ENCODE data around the gene FRG2C.
A peak's percentile ranks its signal among the peaks of the same experiment; 100 is the strongest.
"Not testable (repeated sequence)": the region's sequence is repeated elsewhere in the genome, so short reads cannot be mapped to it uniquely, and the experiment has no call there.

FRG2C gene

DNA sequence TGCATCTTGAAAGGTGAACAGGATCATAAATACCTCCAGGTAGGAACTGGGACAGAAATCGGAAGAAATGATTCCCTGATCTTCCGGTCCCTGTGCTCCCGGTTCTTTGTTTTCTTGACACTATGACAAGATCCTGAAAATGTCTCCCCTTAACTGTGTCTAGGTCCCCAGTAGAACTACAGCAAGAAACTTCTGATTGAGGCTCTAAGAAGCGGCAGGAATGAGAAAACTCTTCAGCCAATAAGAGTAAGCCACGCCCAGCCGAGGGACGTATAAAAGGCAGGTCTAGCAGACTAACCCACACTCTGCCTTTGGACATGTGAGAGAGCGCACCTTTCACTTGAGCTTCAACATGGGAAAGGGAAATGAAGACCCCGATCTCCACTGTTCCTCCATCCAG lies at the start of gene FRG2C:
Gene FRG2C, plus strand, starts transcription at position 301 of the 400 bp plus-strand sequence. Its CDS starts 52 bp downstream, at position 353.
- not testable (repeated sequence) for H3K4me1 ChIP-seq (ENCODE audit: low read depth, poor library complexity, severe bottlenecking); H3K36me3 ChIP-seq (ENCODE audit: insufficient read depth); H2AFZ ChIP-seq (ENCODE audit: low read depth); H3K27me3 ChIP-seq (ENCODE audit: insufficient read depth, low read depth); H3K27ac ChIP-seq; H3K79me2 ChIP-seq (ENCODE audit: insufficient read depth, low read depth); H4K20me1 ChIP-seq (ENCODE audit: insufficient read depth); H3K4me3 ChIP-seq (IDR thresholded peaks at IDR 0.05; ENCODE audit: insufficient read depth, low read depth, low read length); H3K9ac ChIP-seq; H3K4me2 ChIP-seq

DNA sequence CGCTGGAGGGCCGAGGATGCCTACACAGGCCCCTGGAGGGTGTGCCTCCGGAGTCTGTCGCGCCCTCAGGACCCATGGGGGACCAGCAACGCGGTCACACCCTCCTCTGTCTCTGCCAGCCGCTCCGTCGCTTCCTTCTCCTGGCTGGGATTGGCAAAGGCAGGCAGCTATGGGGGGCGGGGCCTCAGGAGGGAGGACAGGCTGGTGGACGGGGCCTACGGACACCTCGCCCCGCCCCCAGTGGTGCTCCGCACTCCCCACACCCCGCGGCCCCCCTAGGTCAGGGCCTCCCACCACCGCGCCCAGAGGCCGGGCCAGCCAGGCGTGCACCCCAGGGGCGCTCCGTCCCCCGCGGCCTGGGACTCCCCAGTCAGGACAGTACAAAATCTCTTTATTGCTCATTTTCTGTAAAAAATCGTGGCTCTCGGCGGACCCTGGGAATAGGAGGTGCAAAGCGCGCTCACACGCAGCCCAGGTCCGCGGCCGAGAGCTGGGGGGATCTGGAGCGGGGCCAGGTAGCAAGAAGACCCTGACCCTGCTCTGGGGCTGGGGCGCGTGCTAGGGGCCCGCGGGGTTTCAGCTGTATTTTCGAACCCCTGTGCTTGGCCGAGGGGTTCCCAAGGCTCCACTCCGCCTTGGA lies 45.3 kb upstream of the FRG2C start:
- H3K4me1 ChIP-seq (ENCODE audit: low read depth, poor library complexity, severe bottlenecking); H3K4me3 ChIP-seq (IDR thresholded peaks at IDR 0.05; ENCODE audit: insufficient read depth, low read depth, low read length); H3K36me3 ChIP-seq (ENCODE audit: insufficient read depth); H4K20me1 ChIP-seq (ENCODE audit: insufficient read depth); H3K9ac ChIP-seq; H2AFZ ChIP-seq (ENCODE audit: low read depth); H3K27ac ChIP-seq; H3K79me2 ChIP-seq (ENCODE audit: insufficient read depth, low read depth); H3K27me3 ChIP-seq (ENCODE audit: insufficient read depth, low read depth); H3K4me2 ChIP-seq: not testable (repeated sequence)

DNA sequence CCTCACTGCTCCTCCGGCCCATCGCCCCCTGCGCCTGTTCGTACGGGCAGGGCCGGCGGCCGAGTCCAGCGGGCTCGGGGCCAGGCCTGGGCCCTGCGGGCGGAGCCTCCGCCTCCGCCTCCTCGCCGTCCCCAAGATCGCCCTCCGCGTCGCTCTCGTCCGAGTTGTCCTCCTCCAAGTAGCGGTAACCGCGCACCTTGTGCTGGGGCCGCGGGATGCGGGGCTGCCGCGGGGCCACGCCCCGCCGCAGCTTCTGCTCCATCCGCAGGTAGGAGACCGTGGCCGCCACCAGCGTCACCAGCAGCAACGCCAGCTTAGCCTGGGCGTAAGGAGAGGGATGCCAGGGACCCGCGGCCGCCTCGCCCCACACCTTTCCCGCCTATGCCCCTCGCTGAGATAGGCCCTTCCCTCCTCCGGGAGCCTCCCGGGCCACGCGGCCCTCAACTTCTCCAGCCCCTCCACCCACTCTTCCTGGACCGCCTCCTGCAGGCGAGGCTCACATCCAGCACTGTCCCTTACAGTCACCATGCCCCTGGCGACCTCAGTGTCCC lies 44.6 kb upstream of the FRG2C start:
- not testable (repeated sequence) for H3K36me3 ChIP-seq (ENCODE audit: insufficient read depth); H4K20me1 ChIP-seq (ENCODE audit: insufficient read depth); H3K4me1 ChIP-seq (ENCODE audit: low read depth, poor library complexity, severe bottlenecking); H3K9ac ChIP-seq; H3K27me3 ChIP-seq (ENCODE audit: insufficient read depth, low read depth); H3K79me2 ChIP-seq (ENCODE audit: insufficient read depth, low read depth); H2AFZ ChIP-seq (ENCODE audit: low read depth); H3K27ac ChIP-seq; H3K4me3 ChIP-seq (IDR thresholded peaks at IDR 0.05; ENCODE audit: insufficient read depth, low read depth, low read length); H3K4me2 ChIP-seq

DNA sequence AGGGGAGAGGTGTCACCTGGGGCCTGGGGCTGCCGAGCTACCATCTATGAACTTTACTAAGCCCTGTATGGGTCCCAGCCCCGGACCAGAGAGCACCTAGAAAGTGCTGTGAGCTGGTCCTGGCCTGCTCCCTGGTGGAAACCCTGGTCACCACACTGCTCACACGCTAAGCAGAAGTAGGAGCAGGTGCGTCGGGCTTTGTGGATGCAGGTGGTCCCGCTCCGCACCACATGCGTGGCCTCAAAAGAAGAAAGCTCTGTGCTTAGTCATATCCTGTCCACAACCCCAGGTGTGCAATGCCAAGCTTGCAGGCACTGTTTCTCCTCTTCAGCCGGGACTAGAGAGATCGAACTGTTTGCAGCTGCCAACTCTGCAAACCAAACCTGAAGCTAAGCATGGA lies 42.4 kb upstream of the FRG2C start:
- not testable (repeated sequence) for H3K27me3 ChIP-seq (ENCODE audit: insufficient read depth, low read depth); H2AFZ ChIP-seq (ENCODE audit: low read depth); H3K4me1 ChIP-seq (ENCODE audit: low read depth, poor library complexity, severe bottlenecking); H3K36me3 ChIP-seq (ENCODE audit: insufficient read depth); H3K27ac ChIP-seq; H3K4me3 ChIP-seq (IDR thresholded peaks at IDR 0.05; ENCODE audit: insufficient read depth, low read depth, low read length); H3K9ac ChIP-seq; H3K79me2 ChIP-seq (ENCODE audit: insufficient read depth, low read depth); H3K4me2 ChIP-seq; H4K20me1 ChIP-seq (ENCODE audit: insufficient read depth)

DNA sequence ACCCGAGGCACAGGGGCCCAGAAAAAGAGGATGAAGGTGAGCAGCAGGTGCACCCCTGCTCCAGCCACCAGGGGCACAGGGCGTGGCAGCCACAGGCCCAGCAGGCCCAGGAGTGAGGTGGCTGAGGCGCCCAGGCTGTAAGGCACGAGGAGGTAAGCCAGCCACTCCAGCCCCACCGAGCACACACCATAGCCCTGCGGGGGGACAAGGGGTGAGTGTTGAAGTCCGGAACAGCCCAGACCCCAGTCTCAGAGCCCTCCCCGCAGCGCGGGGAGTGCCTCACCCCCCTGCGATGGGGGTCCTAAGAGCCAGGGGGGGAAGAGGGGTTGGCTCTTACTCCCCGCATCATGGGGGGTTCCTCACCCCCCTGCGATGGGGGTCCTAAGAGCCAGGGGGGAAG lies 40.5 kb upstream of the FRG2C start:
- H3K36me3 ChIP-seq (ENCODE audit: insufficient read depth); H2AFZ ChIP-seq (ENCODE audit: low read depth); H3K4me2 ChIP-seq; H3K79me2 ChIP-seq (ENCODE audit: insufficient read depth, low read depth); H3K9ac ChIP-seq; H3K4me3 ChIP-seq (IDR thresholded peaks at IDR 0.05; ENCODE audit: insufficient read depth, low read depth, low read length); H4K20me1 ChIP-seq (ENCODE audit: insufficient read depth); H3K27ac ChIP-seq; H3K4me1 ChIP-seq (ENCODE audit: low read depth, poor library complexity, severe bottlenecking); H3K27me3 ChIP-seq (ENCODE audit: insufficient read depth, low read depth): not testable (repeated sequence)

DNA sequence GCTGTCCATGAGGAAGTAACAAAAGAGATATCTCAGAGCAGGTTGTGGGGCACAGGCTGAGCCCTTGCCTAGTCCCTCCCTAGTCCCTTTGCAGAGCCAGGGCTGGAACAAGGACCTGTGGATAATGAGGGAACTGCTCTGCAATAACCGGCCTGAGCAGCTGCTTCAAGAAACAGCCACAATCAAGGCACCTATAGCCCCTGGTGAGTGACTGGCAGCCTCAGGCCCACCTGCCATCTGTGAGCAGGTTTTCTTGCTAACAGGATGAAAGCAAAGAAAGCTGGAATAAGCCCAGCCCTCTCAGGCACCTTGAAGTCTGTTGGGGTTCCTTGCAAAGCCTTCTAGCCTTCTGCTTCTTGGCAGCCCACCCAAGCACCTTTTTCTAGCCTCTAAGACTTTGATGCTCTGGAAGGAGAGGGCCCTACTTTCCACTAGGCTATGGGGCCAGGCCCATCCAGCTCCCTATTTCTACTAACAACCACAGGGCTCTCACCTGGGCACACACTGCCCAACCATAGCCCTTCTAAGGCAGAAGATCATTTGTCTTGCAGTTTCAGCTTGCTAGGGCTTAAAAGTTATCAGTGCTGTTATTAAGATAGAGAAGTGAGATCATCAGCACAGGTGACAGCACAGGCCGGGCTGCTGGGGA lies 33.1 kb upstream of the FRG2C start:
- H3K4me1 ChIP-seq (ENCODE audit: low read depth, poor library complexity, severe bottlenecking); H2AFZ ChIP-seq (ENCODE audit: low read depth): not testable (repeated sequence)

DNA sequence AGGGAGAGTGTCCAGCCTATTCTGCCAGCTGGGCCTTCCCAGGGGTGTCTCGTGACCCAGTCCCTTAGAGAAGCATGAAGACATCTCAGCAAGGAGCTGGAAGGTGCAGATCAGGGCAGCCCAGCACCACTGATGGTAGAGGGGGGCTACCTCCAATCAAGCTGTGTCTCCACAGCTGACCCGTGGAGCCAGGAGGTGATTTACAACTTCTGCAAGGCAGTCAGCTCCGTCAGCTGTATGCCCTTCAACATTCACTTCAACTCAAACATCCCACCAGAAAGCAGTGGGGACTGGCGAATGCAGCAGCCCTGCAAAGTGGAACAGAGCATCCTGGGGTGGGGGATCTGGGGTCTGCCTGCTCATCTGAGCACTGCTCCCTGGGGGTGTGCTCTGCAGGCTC lies 32.6 kb upstream of the FRG2C start:
- no peak overlapping the region for H2AFZ ChIP-seq (ENCODE audit: low read depth)
- no peaks in the 10 kb centered on the region for H3K27me3 ChIP-seq (ENCODE audit: insufficient read depth, low read depth)
- H3K4me1 ChIP-seq (ENCODE audit: low read depth, poor library complexity, severe bottlenecking), result no peaks in the 10 kb centered on the region
- no peak overlapping the region for H3K9ac ChIP-seq
- H3K79me2 ChIP-seq (ENCODE audit: insufficient read depth, low read depth), result no peaks in the 10 kb centered on the region
- H3K27ac ChIP-seq, result no peak overlapping the region
- no peaks in the 10 kb centered on the region for H3K36me3 ChIP-seq (ENCODE audit: insufficient read depth)
- TF ChIP-seq, protein P1, sequence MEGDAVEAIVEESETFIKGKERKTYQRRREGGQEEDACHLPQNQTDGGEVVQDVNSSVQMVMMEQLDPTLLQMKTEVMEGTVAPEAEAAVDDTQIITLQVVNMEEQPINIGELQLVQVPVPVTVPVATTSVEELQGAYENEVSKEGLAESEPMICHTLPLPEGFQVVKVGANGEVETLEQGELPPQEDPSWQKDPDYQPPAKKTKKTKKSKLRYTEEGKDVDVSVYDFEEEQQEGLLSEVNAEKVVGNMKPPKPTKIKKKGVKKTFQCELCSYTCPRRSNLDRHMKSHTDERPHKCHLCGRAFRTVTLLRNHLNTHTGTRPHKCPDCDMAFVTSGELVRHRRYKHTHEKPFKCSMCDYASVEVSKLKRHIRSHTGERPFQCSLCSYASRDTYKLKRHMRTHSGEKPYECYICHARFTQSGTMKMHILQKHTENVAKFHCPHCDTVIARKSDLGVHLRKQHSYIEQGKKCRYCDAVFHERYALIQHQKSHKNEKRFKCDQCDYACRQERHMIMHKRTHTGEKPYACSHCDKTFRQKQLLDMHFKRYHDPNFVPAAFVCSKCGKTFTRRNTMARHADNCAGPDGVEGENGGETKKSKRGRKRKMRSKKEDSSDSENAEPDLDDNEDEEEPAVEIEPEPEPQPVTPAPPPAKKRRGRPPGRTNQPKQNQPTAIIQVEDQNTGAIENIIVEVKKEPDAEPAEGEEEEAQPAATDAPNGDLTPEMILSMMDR (conservative IDR thresholded peaks at IDR 0.05; ENCODE audit: low read depth, low read length), result no peak
- no peak overlapping the region for H3K4me3 ChIP-seq (IDR thresholded peaks at IDR 0.05; ENCODE audit: insufficient read depth, low read depth, low read length)
- no peaks in the 10 kb centered on the region for H4K20me1 ChIP-seq (ENCODE audit: insufficient read depth)
- no peak overlapping the region for H3K4me2 ChIP-seq

More for the DNA sequence above, 33.1 kb upstream of the FRG2C start:
- H3K4me3 ChIP-seq (IDR thresholded peaks at IDR 0.05; ENCODE audit: insufficient read depth, low read depth, low read length); H3K4me2 ChIP-seq; H3K27ac ChIP-seq; H4K20me1 ChIP-seq (ENCODE audit: insufficient read depth); H3K27me3 ChIP-seq (ENCODE audit: insufficient read depth, low read depth); H3K36me3 ChIP-seq (ENCODE audit: insufficient read depth); H3K9ac ChIP-seq; H3K79me2 ChIP-seq (ENCODE audit: insufficient read depth, low read depth): not testable (repeated sequence)

DNA sequence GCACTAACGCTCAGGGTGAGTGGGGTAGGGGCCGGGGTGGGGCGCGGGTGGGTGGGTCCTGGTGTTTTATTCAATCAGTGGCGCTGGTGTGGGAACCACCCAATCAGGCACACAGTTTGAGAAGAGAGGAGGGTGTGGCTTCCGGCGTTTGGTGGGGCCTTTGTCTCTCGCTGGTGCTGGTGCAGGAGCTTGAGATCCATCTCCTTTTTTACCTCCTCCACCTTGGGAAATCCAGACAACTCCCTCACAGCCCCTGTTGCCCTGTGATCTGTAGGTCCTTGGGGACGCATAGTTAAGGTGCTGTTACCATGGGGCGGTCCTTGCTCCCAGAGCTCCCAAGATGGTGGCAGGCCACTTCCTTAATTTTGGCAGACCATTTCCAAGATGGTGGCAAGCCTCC lies 25.2 kb upstream of the FRG2C start:
- H3K27ac ChIP-seq; H3K36me3 ChIP-seq (ENCODE audit: insufficient read depth); H4K20me1 ChIP-seq (ENCODE audit: insufficient read depth); H3K4me3 ChIP-seq (IDR thresholded peaks at IDR 0.05; ENCODE audit: insufficient read depth, low read depth, low read length); H3K4me1 ChIP-seq (ENCODE audit: low read depth, poor library complexity, severe bottlenecking); H3K27me3 ChIP-seq (ENCODE audit: insufficient read depth, low read depth); H3K9ac ChIP-seq; H3K79me2 ChIP-seq (ENCODE audit: insufficient read depth, low read depth); H3K4me2 ChIP-seq; H2AFZ ChIP-seq (ENCODE audit: low read depth): not testable (repeated sequence)

DNA sequence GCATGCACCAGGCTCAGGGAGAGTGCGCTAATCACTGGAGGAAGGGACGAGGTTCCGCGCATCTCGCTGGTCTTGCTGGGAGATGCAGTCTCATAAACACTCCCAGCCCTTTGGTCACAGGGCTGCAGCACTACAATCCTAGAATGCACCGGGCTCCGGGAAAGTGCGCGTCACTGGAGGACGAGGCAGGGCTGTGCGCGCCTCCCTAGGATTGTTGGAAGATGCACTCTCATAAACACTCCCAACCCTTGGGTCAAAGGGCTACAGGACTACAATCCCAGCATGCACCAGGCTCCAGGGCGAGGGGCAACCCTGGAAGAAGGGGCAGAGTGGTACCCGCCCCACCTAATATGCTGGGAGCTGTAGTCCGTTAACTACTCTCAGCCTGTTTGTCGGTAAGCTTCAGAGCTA lies 23.0 kb upstream of the FRG2C start:
- not testable (repeated sequence) for H3K4me2 ChIP-seq; H4K20me1 ChIP-seq (ENCODE audit: insufficient read depth); H3K27me3 ChIP-seq (ENCODE audit: insufficient read depth, low read depth); H3K4me1 ChIP-seq (ENCODE audit: low read depth, poor library complexity, severe bottlenecking); H3K9ac ChIP-seq; H3K36me3 ChIP-seq (ENCODE audit: insufficient read depth); H3K79me2 ChIP-seq (ENCODE audit: insufficient read depth, low read depth); H3K4me3 ChIP-seq (IDR thresholded peaks at IDR 0.05; ENCODE audit: insufficient read depth, low read depth, low read length); H3K27ac ChIP-seq
- H2AFZ ChIP-seq (ENCODE audit: low read depth), result peak overlapping the region; percentile 79

Measured in KMS-11 (cell line).